ENCODE data around the gene GALNT1.

The GALNT1 gene

GRCh38 chr18:35581898-35582641, 530 bp downstream of the GALNT1 start:
- no peak for DNase-seq (ENCODE audit: low read depth in 2 of 2, low spot score in 1 of 2)

GRCh38 chr18:35582899-35583558, 1.5 kb downstream of the GALNT1 start:
- DNase-seq (ENCODE audit: low read depth in 2 of 2, low spot score in 1 of 2) = no peak

GRCh38 chr18:35584735-35585134, 3.2 kb downstream of the GALNT1 start:
- no peak for DNase-seq (ENCODE audit: low read depth in 2 of 2, low spot score in 1 of 2)

- DNase-seq (ENCODE audit: low read depth in 2 of 2, low spot score in 1 of 2) = no peak
Observed at GRCh38 chr18:35585608-35586007, 4.1 kb downstream of the GALNT1 start.

GRCh38 chr18:35588122-35588521, 6.6 kb downstream of the GALNT1 start:
- no peak for DNase-seq (ENCODE audit: low read depth in 2 of 2, low spot score in 1 of 2)

GRCh38 chr18:35588995-35589394, 7.5 kb downstream of the GALNT1 start:
- DNase-seq (ENCODE audit: low read depth in 2 of 2, low spot score in 1 of 2) = no peak

- no peak for DNase-seq (ENCODE audit: low read depth in 2 of 2, low spot score in 1 of 2)
Observed at GRCh38 chr18:35589546-35589945, 8.0 kb downstream of the GALNT1 start.

GRCh38 chr18:35590935-35591334, 9.4 kb downstream of the GALNT1 start:
- DNase-seq (ENCODE audit: low read depth in 2 of 2, low spot score in 1 of 2) = no peak

- DNase-seq (ENCODE audit: low read depth in 2 of 2, low spot score in 1 of 2) = no peak
Observed at GRCh38 chr18:35592298-35592697, 10.8 kb downstream of the GALNT1 start.

- DNase-seq (ENCODE audit: low read depth in 2 of 2, low spot score in 1 of 2) = no peak
Observed at GRCh38 chr18:35593859-35594258, 12.3 kb downstream of the GALNT1 start.

- no peak for DNase-seq (ENCODE audit: low read depth in 2 of 2, low spot score in 1 of 2)
Observed at GRCh38 chr18:35597758-35598157, 16.2 kb downstream of the GALNT1 start.

- DNase-seq (ENCODE audit: low read depth in 2 of 2, low spot score in 1 of 2) = no peak
Observed at GRCh38 chr18:35602193-35602820, 20.8 kb downstream of the GALNT1 start.

- DNase-seq (ENCODE audit: low read depth in 2 of 2, low spot score in 1 of 2) = no peak
Observed at GRCh38 chr18:35603008-35603407, 21.5 kb downstream of the GALNT1 start.

- no peak for DNase-seq (ENCODE audit: low read depth in 2 of 2, low spot score in 1 of 2)
Observed at GRCh38 chr18:35603528-35603927, 22.0 kb downstream of the GALNT1 start.

GRCh38 chr18:35604369-35604768, 22.8 kb downstream of the GALNT1 start:
- DNase-seq (ENCODE audit: low read depth in 2 of 2, low spot score in 1 of 2) = no peak

- DNase-seq (ENCODE audit: low read depth in 2 of 2, low spot score in 1 of 2) = no peak
Observed at GRCh38 chr18:35605686-35606417, 24.3 kb downstream of the GALNT1 start.

GRCh38 chr18:35609236-35609635, 27.7 kb downstream of the GALNT1 start:
- no peak for DNase-seq (ENCODE audit: low read depth in 2 of 2, low spot score in 1 of 2)

- no peak for DNase-seq (ENCODE audit: low read depth in 2 of 2, low spot score in 1 of 2)
Observed at GRCh38 chr18:35610089-35610488, 28.5 kb downstream of the GALNT1 start.

GRCh38 chr18:35610724-35611123, 29.2 kb downstream of the GALNT1 start:
- no peak for DNase-seq (ENCODE audit: low read depth in 2 of 2, low spot score in 1 of 2)

GRCh38 chr18:35611518-35611917, 30.0 kb downstream of the GALNT1 start:
- no peak for DNase-seq (ENCODE audit: low read depth in 2 of 2, low spot score in 1 of 2)

GRCh38 chr18:35616074-35616473, 34.5 kb downstream of the GALNT1 start:
- DNase-seq (ENCODE audit: low read depth in 2 of 2, low spot score in 1 of 2) = no peak

Data from stimulated activated CD8-positive, alpha-beta memory T cell treated with anti-CD3 and anti-CD28 coated beads, Interleukin-4, amount 100 ng/mL, for 4 hours (primary cell).